Measurements from ENCODE around the gene PCSK5.

Gene PCSK5

GRCh38 chr9:76153902-76154629, 263.6 kb downstream of the PCSK5 start:
- no peak for DNase-seq

DNA sequence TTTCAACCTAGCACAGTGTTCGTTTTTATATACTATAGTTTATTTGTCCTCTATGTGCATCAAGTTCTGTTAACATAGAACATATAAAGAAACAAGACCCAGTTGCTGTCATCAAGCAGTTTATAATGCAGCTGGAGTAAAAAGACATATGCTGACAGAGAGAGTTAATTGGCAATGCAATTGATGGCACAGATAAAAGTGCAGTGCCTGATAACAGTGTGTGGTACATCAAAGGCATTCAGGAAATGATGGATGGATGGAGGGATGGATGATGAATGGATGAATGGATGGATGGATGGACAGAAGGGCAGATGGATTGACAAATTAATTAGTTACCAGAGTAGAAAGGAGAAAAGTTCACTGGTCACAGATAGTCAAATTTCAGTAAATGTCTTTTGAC, 264.9 kb downstream of the PCSK5 start:
- no peak for DNase-seq

GRCh38 chr9:76158713-76159112, 268.2 kb downstream of the PCSK5 start:
- no peak for DNase-seq

DNA sequence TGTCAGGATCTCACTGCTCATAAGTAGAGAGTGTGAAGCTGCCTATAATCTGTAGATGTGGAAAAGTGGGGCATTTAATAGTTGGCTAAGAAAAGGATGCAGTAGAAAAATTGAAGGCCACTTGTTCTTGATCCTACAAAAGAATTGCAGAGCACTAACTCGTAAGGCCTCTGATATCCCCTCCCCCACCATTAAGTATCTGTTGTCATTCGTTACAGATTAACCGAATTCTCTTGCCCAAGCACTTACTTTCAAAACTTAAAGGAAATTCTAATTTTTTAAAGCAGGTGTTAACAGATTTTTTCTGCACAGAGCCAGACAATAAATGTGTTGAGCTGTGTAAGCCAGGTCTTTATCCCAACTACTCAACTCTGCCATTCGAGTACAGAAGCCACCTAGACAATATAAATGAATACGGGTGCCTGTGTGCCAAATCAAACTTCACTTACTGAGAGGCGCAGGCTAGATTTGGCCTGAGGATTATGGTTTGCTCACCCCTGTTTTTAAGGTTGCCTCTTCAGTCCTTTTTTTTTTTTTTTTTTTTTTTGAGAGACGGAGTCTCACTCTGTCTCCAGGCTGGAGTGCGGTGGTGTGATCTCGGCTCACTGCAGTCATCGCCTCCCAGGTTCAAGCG, 268.9 kb downstream of the PCSK5 start:
- no peak for DNase-seq

- DNase-seq = no peak
Observed at GRCh38 chr9:76161106-76161505, 270.6 kb downstream of the PCSK5 start.

DNA sequence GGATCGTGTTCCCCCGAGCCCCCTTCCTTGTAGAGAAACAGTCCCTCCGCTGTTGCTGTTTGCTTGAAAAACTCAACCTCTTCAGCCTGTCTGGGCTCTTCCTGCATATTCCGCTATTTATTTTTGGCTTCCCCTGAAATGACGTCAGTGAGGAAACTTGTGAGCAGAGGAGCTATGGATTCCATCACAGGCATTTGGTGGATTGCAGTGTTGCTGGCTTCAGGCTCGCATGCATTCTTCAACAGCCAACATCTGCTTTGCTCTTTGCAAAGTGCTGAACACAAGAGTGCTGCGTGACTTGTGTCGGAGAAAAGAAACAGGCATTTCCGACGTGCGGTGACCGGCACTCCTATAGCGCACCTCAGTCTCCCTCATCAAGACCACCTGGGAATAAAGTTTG, 271.1 kb downstream of the PCSK5 start:
- DNase-seq = no peak

DNA sequence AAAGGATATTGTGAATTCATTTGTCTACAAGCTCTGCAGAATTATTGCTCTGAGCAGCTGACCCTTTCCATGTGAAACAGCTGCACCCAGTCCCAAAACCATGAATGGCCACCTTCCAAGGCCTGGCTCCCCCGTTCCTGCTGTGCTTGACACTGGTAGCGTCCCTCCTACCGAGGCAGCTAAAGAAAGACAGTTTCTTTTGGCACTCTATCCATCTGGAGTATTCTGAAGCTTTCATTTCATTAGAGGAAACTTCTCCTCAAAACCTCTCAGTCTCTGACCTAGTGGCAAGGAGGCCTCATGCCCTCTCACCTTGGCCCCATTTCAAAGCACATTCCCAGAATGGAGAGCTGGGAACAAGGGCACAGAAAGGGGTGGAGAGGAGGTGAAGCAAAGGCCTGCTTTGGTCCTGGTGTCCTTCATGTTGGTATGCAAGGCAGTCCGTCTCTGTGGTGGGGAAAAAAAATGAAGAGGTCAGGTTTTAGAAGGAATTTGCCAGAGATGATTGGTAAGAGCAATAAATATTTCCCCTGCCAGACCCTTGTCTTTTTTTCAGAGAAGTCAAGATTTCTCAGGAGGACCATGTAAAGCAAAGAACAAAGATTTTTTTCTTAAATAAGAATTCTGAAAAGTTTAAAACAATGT, 271.7 kb downstream of the PCSK5 start:
- no peak for DNase-seq

DNA sequence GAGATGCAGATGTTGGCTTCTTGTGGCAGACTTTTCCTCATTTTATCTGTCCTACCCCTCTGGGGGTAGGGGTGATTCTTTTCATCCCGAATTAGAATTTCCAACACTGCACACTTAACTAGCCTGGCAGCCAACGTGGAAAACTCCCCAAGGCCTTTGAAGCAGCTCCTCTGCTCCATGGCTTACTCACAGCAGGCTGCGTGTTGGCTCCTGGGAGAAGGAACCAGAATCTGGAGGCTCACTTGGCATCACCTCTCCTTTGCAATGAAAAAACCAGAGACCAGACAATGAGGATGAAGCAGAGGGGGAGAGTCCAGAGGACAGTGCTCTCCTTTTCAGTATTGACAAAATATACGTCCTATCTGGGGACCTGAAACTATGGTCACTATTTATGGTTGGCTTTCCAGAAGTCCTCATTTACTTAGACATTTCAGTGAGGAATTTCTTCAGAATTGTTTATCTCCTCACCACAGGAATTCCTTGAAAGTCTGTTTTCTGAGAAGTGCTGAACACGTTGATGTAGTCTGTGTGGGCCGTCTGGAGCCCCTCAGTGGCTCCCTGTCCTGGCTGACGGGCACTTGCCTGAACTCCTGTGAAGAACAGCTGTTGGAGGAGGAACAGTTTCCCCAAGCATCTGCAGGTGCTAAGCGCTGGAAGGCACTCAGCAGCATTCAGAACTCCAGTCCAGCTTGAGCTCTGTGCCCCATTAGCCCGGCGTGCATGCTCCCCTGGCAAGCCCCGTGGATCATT, 272.5 kb downstream of the PCSK5 start:
- no peak for DNase-seq

GRCh38 chr9:76166526-76166925, 276.1 kb downstream of the PCSK5 start:
- no peak for DNase-seq

GRCh38 chr9:76176171-76176570, 285.7 kb downstream of the PCSK5 start:
- DNase-seq = no peak

DNA sequence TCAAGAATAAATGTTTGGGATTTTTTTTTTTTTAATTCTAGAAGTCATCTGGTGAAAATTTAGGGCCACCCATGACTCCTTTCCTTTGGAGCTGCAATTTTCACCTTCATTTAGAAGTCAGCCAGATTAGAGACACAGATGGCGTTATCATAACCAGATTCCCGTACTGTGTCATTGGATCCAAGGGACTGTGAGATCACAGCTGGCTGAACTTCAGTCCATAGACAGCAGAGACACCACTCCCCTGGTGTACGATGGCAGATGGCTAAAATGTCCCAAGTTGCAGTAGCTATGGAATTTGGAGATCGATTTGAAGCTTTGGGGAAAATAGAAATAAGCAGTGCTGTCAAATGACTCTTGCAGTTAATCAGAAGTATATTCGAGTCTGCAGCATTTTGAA, 287.5 kb downstream of the PCSK5 start:
- no peak for DNase-seq

GRCh38 chr9:76180541-76180940, 290.1 kb downstream of the PCSK5 start:
- no peak for DNase-seq

GRCh38 chr9:76181020-76181641, 290.7 kb downstream of the PCSK5 start:
- peak; percentile 79 for DNase-seq

DNA sequence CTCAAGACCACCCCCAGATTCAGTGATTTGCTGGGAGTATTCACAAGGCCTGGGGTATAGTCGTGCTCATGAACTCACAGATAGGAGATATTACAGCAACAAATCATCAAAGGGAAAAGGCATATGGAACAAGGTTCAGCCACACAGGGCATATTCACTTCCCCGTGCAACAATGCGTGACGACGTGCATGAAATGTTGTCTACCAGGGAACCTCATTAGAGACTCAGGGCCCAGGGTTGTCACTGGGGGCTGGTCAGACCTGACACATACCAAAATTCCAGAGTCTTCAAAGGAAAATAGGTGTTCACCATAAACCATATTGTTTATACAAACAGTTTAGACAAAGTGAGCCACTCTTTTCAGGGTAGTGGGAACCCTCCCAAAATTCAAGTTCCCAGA, 291.3 kb downstream of the PCSK5 start:
- no peak for DNase-seq

GRCh38 chr9:76185432-76185831, 295.0 kb downstream of the PCSK5 start:
- DNase-seq = no peak

- no peak for DNase-seq
Observed at GRCh38 chr9:76188286-76188685, 297.8 kb downstream of the PCSK5 start.

- no peak for DNase-seq
Observed at GRCh38 chr9:76188905-76189304, 298.4 kb downstream of the PCSK5 start.

GRCh38 chr9:76191493-76191892, 301.0 kb downstream of the PCSK5 start:
- no peak for DNase-seq

DNA sequence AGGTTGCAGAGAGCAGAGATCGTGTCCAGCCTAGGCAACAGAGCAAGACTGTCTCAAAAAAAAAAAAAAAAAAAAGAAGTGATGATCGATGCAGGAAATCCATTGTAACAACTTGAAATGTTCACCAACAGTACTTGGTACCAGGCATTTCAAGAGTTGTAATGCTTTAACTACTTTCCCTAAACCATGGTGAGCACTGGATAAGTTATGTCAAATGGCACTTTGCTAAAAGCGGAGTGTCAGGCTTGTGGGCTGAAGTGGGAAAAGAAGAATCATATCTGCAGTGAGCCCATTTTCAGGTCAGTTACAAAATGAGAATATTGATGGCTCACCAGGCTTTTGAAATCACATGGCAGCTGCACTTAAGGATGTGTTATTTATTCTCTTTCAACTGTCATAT, 301.5 kb downstream of the PCSK5 start:
- DNase-seq = peak; percentile 17

DNA sequence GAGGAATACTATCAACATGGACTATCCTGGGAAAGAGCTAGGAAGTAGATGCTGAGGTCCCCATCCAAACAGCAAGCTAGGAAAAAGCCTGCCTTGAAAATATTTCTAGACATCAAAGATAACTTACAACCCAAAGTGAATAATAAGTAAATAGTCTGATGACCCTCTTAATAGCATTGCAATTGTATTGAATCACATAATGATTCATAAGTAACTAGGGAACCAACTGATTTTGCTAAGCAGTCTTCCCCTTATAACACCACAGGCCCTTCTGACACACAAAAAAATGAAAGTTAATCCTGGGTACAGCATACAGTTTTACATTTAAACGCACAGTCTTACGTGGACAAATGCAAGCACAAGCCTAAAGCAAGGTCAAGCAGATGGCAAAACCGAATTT, 304.4 kb downstream of the PCSK5 start:
- DNase-seq = no peak

DNA sequence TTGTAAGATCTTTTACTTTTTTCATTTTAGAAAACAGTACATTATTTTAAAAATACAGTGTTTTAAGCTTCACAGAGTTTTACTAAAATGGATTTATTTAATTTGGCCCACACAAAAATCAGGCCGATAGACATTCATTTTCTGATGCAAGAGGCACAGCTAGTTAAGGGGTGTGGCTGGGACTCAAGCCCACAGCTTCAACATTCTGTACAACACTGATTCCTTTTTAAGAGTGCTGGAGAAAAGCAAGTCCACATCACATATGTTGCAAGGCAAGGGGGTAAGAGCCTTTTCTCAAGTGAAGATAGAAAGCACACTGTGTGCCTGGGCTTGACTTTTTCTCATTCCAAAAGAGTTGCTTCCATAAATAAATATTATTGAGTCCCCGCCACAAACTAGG, 307.9 kb downstream of the PCSK5 start:
- DNase-seq = no peak

DNA sequence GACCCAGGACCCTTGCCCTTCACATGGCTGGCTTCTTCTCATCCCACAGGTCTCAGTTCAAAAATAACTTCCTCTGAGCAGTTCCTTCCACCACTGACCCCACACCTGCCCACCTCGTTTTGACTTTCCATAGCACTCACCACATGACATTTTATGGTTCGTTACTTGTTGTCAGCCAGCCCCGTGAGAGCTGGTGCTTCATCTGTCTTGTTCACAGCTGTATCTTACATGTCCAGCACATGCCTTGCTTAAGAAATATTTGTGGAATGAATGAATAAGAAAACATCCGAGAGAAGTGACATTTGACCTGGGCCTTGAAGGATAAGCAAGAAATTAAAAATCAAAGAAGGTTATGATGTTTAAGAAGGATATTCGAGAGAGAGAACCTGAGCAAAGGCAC, 309.8 kb downstream of the PCSK5 start:
- DNase-seq = no peak

- no peak for DNase-seq
Observed at GRCh38 chr9:76200745-76201144, 310.3 kb downstream of the PCSK5 start.

Measured in activated CD4-positive, alpha-beta T cell treated with anti-CD3 and anti-CD28 coated beads, Interleukin-10, Interleukin-2, amounts not matched to agents 100 ng/mL and 50 ng/mL, durations not matched to agents 16 hours and 8 hours (primary cell).